Stimulated activated CD8-positive, alpha-beta memory T cell treated with anti-CD3 and anti-CD28 coated beads, Interleukin-4, amount 100 ng/mL, for 4 hours (primary cell): ENCODE measurements around the gene PLPPR5.
"Not testable (repeated sequence)": the region's sequence is repeated elsewhere in the genome, so short reads cannot be mapped to it uniquely, and the experiment has no call there.

Experiments
- DNase-seq, 2 donors: peaks; one replicate each; pipeline ENCODE4 v3.0.0-alpha.2; 2020; ENCODE audit warnings: low read depth in 2 of 2, low spot score in 1 of 2

Gene PLPPR5, protein sequence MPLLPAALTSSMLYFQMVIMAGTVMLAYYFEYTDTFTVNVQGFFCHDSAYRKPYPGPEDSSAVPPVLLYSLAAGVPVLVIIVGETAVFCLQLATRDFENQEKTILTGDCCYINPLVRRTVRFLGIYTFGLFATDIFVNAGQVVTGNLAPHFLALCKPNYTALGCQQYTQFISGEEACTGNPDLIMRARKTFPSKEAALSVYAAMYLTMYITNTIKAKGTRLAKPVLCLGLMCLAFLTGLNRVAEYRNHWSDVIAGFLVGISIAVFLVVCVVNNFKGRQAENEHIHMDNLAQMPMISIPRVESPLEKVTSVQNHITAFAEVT

DNA sequence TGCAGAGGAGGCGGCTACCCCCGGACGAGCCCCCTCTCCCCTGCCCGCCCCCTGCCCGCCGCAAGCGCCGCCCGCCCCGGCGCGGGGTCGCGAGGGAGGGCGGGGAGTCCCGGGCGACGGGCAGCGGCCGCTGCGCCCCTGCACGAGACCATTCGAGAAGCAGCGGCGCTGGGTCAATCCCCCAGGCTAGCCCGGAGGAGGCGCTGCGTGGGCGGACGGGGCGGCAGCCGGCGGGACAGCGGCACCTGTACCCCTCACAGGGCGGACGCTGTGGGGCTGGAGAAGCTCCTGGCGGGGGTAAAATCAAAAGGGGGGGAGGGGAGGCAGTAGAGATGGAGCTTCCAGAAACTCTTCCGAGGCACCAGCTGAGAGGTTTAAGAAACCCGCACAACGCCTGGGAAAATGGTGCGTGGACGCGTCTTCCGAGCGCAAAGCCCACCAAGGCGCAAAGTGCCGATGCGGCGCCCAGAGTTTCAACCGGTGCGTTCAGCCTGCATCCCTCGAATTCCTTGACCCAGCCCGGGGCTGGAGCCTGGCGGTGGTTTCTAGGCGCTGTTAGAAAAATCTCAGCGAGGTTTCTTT, at the start of gene PLPPR5:
TSS of gene PLPPR5 (minus strand) at position 1 of the 582 bp plus-strand sequence. CDS start 190 bp downstream, outside the sequence.
- no peak for DNase-seq

DNA sequence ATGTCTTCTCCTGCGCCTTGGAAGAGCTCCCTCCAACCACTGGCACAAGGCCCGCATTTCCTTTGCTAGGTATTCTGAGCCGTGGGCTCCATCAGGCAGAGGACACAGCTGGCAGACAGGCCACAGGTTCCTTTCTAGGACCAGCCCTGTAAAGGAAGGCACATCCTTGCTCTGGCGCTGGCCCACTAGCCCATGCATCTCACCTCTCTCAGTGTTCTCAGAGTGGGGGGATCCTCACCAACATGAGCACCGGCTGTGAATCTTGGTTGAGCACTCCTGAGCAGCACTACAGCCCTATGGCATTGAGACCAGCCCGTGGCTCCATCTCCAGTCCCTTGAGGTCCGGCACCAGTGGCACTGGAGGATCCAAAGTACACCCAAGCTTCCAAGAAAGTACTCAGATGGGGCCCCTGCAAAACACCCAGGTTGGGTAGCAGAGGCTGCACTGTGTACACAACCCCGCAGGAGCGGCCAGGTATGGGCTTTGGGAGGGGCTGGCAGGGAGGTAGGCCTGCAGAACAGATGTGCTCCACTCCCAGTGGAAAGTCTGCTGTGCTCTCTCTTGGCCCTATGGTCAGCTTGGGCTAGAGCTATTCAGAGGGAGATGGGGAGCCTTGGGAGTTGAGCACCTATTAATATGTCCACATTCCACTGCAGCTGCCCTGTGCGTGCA, 47.1 kb upstream of the PLPPR5 start:
- no peak for DNase-seq

DNA sequence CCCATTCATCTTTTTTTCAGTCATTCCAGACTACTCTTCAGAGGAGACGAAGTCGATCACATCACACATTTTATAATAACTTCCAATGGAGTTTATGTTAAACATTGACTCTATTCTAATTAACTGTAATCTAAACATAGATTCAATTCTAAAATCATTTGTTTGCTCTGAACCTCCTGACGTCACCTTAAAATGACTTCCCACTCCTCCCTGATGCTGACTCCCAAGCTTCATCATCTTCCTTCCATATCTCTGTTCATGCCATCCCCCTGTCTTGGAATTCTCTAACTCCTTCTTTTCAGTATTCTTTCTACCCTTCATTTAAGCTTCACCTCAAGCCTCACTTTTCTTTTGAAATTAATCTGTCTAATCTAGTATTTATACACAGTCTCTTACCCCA, 45.1 kb upstream of the PLPPR5 start:
- no peak for DNase-seq

DNA sequence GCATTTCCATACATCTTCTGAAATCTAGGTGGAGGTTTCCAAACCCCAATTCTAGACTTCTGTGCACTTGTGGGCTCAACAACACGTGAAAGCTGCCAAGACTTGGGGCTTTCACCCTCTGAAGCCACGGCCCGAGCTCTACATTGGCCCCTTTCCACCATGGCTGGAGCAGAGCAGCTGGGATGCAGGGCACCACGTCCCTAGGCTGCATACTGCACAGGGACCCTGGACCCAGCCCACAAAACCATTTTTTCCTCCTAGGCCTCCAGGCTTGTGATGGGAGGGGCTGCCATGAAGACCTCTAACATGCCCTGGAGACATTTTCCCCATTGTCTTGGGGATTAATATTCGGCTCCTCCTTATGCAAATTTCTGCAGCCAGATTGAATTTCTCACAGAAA, 32.1 kb upstream of the PLPPR5 start:
- not testable (repeated sequence) for DNase-seq

DNA sequence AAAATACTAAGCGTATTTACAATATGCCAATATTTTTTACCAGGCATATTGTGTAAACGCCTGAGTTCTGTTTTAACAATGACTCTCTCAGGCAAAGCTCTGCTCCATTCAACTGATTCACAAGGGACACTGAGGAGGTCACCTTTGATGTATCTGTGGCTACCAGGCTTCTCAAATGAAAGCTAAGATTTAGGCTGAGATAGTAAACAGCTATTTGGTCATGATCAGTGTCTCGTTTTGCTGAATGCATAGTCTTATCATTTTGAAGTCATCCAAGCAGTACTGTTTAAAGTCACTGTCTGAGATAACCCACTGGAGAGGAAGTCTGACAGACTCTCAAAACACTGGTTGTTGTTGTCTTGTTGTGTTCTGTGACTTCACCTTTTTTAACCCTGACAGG, 13.7 kb upstream of the PLPPR5 start:
- DNase-seq, result no peak

DNA sequence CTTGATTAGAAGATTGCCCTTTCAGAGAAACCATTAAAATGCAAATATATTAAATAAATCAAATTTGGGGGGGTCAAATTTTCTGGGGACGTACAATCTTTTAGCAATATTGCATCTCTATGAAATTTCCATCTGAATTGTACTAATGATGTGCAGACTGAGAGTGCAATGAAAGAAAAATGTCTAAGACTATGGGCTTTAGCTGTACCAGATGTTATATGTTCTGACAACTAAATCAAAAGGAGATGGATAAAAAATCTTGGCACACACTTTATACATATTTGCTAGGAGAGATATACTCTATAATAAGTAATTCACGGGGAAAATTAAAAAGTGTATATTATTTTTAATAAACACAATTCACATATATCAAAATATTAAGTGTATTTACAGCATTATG, 13.0 kb upstream of the PLPPR5 start:
- no peak for DNase-seq

DNA sequence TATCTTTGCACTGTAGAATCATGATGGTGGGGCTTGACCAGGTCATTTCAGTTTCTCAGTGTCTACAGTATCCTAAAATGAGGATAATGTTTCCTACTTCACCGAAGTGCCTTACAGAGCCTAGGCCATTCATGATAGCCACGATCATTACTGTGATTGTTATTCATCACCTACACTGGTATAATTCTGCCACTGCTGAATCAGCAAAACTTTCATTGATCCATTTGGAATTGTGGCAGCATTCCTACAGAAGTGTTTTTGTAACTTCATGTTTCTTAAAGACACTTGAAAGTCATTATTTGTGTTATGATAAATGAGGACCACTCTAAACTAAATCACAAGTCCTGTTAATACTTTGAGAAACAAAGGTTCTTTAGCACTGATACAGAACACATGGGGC, 6.0 kb upstream of the PLPPR5 start:
- no peak for DNase-seq

DNA sequence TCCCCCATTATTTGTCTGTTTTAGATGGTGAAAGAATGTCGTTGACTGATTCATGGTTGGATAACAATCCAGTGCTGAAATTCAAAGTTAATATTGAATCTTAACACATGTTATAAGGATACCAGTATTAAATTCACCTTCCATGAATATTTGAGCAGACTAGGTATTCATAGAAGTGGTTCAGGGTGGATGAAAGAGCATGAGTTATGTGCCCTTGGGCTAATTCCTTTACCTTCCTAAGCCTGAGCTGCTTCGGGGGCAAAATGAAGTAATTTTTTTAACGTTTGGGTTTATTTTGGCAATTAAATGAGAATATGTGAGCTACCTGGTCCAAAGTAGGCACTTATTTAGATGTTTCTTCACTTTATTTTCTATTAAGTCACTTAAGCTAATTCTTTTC, 2.7 kb upstream of the PLPPR5 start:
- no peak for DNase-seq

DNA sequence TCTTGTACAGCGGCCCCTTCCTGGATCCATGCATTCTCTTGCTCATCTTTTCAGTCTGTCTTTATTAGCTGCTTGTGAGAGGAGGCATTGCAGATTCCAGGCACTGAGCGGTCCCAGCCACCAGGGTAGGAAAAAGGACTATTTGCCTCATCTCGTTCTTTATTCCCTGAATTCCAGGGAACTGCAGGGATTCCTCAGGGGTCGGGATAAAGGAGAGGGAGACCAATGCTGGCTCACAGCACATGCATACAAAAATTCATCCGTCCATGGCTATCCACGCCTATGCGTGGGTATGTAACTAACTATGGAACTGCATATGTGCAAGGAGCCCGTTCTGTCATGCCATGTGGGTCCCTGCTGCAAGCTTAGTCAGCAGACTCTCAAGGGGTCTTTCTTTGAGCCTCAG, 879 bp upstream of the PLPPR5 start:
- DNase-seq, result no peak

DNA sequence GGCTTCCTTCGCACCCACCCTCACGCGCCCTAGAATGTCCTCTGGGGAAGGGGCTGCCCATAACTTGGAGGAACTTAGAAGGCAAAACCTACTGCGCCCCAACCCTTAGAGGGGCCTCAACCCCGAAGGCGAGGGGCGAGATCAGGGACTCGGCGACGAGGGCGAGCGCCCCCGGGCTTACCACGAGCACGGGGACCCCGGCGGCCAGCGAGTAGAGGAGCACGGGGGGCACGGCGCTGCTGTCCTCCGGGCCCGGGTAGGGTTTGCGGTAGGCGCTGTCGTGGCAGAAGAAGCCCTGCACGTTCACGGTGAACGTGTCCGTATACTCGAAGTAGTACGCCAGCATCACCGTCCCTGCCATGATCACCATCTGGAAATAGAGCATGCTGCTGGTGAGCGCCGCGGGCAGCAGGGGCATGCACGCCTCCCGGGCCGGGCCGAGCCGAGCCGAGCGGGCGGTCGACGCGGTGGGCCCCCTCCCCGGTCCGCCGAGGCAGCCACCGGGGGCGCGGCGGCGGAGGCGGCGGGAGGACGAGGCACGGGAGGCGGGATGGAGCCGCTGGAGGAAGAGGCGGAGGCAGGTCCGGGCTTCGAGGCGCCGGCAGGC, 304 bp downstream of the PLPPR5 start:
- DNase-seq, result no peak

DNA sequence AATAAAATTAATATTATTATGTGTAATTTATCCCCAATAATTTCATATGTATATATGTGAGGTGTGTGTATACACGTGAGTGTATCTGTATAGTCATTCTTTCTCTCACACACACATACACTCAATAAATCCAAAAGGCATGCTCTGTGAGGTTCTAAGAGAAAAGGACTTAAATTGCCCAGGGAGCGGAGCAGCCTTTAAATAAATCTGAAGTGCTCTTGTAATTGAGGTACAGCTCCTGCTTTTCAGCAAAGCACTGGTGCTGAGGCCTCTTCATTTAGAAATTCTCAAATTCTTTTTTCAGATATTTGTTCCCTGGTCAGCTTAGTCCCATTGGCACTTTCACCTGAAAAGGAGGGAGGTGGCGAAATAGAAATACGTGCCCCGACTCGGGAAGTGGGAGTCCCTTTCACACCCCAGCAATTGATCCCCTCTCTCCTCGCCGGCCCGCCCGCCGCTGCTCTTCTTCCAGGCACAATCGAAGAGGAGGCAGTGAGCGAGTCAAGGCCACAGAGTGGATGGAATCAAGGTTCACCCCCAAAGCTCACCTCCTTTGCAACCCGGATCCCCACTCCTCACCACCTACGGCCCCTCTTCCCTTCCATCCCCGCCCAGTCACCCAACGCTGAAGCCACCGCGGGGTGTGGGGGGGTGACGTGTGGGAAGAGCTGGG, 944 bp downstream of the PLPPR5 start:
- no peak for DNase-seq

DNA sequence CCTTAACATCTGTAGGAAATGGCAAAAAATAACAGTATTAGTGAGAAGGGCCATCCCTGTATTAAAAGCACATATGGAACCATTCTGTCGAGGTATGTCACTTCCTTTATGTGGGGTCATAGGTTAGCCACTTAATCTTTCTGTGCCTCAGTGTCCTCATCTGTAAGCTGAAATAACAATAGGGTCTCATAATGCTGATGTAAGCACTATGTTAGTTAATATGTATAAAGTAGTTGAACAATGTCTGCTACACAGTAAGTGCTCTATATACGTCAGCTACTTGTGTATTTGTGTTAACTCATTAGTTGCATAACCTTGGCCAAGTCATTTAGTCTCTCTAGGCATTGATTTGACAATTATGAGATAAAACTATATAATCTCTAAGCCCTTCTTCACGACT, 11.8 kb downstream of the PLPPR5 start:
- no peak for DNase-seq

DNA sequence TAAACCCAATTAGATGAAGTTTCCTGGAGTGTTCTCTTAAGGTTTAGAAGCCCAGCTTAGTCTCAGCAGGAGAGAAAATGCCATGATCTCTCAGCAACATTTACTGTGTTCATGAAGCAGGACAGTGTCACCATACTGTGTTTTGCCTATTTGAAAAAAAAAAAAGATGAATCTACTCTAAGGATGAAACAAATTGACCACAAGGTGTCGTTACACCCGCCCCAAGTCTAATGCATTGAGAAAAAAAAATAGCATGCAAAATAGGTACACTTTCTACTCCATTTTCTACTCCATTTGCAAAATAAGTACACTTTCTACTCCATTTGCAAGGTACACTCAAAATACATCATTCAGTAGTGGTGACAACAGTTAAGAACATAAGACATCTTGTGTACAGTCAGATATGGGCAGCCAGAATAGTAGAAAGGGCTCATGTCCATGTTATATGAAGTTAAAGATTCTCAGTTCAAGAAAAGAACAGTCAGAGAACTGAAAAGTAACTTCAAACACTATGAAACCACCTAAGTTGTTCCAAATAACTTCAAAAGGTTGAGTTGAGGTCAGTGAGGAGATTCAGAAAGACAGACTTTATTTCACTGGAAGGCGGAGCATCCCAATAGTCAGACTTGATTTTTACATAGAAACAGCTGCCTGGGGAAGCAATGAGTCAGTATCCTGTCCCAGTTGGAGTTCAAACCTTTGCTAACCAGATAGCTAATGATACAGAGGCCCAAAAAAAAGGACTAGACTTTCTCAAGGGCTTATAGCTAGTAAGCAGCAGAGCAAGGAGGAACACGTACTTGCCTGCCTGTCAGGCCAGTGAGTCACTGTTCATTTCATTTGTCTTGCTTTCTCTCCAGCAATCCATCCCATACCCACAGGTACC, 13.3 kb downstream of the PLPPR5 start:
- DNase-seq, result no peak

DNA sequence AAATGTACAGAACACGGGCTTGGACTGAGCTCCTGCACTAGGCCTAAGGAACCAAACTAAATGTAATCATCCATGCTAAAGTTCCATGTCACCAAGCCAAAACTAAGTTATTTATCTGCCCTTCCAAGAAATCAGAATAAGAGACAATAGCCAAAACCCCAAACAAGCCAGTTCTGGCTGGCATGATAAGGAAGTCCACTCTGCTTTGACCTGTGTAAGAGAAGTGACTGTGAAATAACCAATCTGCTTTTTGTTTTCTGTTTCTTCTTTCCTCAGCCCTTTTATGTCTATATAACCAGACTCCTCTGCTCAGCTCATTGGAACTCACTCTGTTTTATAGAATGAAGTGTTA, 15.1 kb downstream of the PLPPR5 start:
- DNase-seq, result no peak

DNA sequence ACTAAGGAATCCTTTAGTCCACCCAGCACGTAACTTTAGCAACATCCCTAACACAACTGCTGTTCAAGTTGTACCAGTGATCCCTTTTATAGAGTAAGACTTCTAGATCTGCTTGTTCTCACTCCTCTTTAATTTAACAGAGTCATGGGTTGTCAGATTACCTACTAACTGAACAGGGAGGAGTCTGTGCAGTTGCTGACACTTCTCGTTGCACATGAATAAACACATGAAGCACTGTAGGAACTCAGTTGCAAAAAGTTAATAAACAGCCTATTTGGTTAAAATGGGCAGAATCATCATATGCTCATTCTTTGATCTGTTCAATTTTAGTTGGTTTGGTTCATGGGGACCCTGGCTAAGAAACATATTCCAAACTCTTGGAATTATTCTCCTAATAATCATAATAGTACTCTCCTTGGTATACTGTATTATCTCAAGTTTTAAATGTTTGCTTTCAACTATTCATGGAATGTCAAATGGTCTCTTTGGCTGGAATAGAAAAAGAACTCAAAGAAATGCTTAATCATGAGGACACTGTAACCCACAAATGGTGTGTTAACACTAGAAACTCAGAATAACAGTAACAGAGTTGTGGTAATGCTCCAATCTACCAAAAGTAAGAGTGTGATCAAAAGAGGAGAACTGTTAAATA, 15.6 kb downstream of the PLPPR5 start:
- no peak for DNase-seq

DNA sequence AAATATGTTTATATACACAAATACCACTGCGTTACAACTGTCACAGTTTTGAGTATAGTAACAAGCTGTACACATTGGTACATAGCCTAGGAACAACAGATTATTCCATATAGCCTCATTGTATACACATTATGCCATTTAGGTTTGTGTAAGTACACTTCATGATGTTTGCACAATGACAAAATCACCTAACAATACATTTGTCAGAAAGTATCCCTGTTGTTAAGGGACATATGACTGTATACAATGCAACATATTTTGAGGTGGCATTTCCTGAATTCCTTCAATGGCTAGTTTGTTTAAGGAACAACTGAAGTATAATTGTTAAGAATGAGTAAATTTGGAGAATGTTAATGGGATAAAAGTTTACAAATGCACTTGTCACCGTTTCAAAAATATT, 19.0 kb downstream of the PLPPR5 start:
- no peak for DNase-seq

DNA sequence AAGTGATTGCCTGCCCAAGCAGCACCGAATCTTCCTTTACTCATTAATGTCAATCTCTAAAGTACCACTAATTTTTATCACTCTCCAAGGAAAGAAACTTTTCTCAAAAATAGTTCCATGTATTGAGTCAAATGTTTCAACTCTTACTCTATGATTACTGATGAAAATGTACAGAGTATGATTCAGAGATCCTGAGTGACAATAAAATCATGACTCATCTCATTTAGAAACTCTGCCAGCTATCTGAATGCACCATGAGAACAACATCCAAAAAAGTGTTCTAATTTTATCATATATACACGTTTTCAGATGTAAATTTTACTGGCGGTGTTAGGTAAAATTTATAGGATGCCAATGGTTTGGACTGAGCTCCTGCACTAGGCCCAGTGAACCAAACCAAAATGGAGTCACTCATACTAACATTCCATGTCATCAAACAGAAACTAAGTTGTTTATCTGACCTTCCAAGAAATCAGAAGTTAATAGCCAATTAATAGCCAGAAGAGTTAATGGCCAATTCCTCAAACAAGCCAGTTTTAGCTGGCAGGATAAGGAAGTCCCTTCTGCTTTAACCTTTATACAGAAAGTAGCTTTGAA, 22.6 kb downstream of the PLPPR5 start:
- DNase-seq, result no peak

DNA sequence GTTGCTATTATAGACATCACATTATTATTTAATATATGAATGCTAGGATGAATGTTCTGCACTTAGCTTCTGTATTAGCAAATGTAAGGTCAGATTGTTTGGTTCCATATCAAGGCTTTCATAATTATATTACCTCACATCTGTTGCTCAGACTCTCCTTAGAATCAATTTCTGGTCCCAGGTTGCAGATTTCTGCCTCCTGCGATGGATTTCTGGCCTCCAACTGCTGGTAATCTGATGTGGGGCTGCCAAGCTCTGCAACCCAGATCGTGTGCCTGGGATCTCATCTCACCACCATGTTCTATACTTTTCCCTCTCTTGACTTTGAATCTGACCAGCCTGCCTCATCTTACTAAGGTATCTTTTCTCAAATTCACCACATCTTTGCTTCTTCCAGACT, 25.2 kb downstream of the PLPPR5 start:
- DNase-seq, result no peak

DNA sequence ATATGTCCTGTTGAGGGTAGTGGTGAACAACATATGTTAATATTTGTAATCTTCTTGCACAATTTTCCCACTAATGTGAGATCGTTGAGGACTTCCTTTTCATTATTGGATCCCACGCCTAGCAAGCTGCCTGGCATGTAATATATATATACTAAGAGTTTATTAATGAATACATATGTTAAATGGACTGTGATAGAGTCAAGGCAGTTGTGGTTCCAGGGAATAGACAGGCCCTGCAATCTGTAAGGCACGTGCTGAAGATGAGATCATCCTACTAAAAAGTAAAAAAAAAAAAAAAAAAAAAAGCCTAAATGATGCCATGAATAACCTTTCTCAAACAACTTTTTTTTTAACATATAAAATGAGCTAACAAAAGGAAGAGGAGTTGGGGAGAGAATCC, 28.9 kb downstream of the PLPPR5 start:
- no peak for DNase-seq

DNA sequence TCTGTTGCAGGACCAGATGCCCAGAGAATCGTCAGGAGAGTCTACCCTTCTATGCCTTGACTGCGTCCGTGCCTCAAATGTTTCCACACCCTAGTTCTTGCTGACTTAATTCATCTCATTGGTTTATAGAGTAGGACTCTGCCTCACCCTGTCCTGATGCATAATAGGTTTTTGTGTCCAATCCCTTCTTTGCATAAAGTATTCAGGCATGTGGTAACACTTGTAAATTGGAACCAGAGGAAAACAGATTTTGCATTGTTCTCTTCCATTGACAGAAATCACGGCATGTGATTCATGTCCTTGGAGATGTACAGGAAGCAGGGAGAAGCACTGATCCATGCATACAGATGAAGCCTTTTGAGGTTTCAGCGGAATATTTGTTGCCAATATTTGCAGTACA, 29.5 kb downstream of the PLPPR5 start:
- no peak for DNase-seq
